Measurements from ENCODE around the gene CD200. TPM values are rescaled to one million over a fixed set of nuclear protein-coding genes. Genes with fewer than 3 reads are reported as not detected.

Gene CD200
- total and polyA plus RNA-seq, 2 of the 4 experiments (the other 2 are of a cell fraction), result 1.1 to 1.7 TPM

- H2BK5ac ChIP-seq (ENCODE audit: low read depth, low read length, poor library complexity, severe bottlenecking), result no peak overlapping the region
- H3K4ac ChIP-seq (ENCODE audit: low read depth, low read length), result no peak overlapping the region
- H3K56ac ChIP-seq (ENCODE audit: extremely low read depth, insufficient read depth, low read length), result no peak overlapping the region
- TF ChIP-seq CEBPB (IDR thresholded peaks at IDR 0.05; ENCODE audit: low read depth, low read length) (no peak), RAD21 (IDR thresholded peaks at IDR 0.05; ENCODE audit: low read length) (no peak), BHLHE40 (IDR thresholded peaks at IDR 0.05; ENCODE audit: low read depth, low read length) (no peak), CHD1 (IDR thresholded peaks at IDR 0.05; ENCODE audit: low read depth, low read length) (no peak), USF2 (IDR thresholded peaks at IDR 0.05; ENCODE audit: low read depth, low read length) (no peak), NFE2L2 (IDR thresholded peaks at IDR 0.05; ENCODE audit: low read depth, low read length) (no peak), CTCF (conservative IDR thresholded peaks at IDR 0.05; ENCODE audit: low read depth, low read length) (no peak), FOS (IDR thresholded peaks at IDR 0.05; ENCODE audit: low read depth, low read length) (no peak), POLR2A (IDR thresholded peaks at IDR 0.05; ENCODE audit: low read depth, low read length) (no peak), MAZ (IDR thresholded peaks at IDR 0.05; ENCODE audit: borderline replicate concordance, low read depth, low read length) (no peak)
- no CpG with 5 or more reads among the region's 5 CpGs for WGBS, 2 experiments (ENCODE audit: extremely low coverage in 2 of 2, insufficient read length in 1 of 2)
- H2AK5ac ChIP-seq (ENCODE audit: low read depth, low read length), result no peak overlapping the region
- H4K20me1 ChIP-seq (ENCODE audit: insufficient read depth, low read length), result no peaks in the 10 kb centered on the region
- no TSS peak for BruUV-seq (replicated peaks)
- H4K5ac ChIP-seq (ENCODE audit: low read depth, low read length), result no peak overlapping the region
- H3K18ac ChIP-seq (ENCODE audit: low read depth, low read length), result no peak overlapping the region; the same call in 1 of the 2 replicates
- H4K91ac ChIP-seq (ENCODE audit: insufficient read depth, low read depth, low read length), result no peak overlapping the region; the same call in 1 of the 2 replicates
- no peak overlapping the region for H3K27ac ChIP-seq (ENCODE audit: insufficient read depth, low read length)
- no peak overlapping the region for H3K9ac ChIP-seq (ENCODE audit: low read depth, low read length)
- H3K9me1 ChIP-seq (ENCODE audit: insufficient read depth, low read length), result no peaks in the 10 kb centered on the region
- H2BK15ac ChIP-seq (ENCODE audit: low read depth, low read length), result no peak overlapping the region
- intact Hi-C loops (cut with micrococcal nuclease), result no loop called here
- H3K36me3 ChIP-seq (ENCODE audit: control insufficient read depth, insufficient read depth, low read length), result no peaks in the 10 kb centered on the region
- no peak overlapping the region for H3K4me2 ChIP-seq (ENCODE audit: low read depth, low read length)
- no peak overlapping the region for H3K14ac ChIP-seq (replicated peaks; ENCODE audit: low read depth, low read length)
- H2BK20ac ChIP-seq (ENCODE audit: low read depth, low read length), result no peak overlapping the region
- no peaks in the 10 kb centered on the region for H3K79me1 ChIP-seq (ENCODE audit: low read depth in 1 of 2, low read length in 2 of 2)
- ATAC-seq (ENCODE audit: low read depth) (no peak), DNase-seq (no peak)
- no peak overlapping the region for H3K23ac ChIP-seq (ENCODE audit: low read depth, low read length)
- H3K4me3 ChIP-seq (ENCODE audit: insufficient read depth, low read depth, low read length), result no peak overlapping the region
- no peak overlapping the region for H2AFZ ChIP-seq (replicated peaks; ENCODE audit: low read length, poor library complexity)
- no peak overlapping the region for H4K8ac ChIP-seq (ENCODE audit: low read depth in 2 of 2, low read length in 2 of 2)
- H3K27me3 ChIP-seq (ENCODE audit: control insufficient read depth, insufficient read depth, low read length), result no peaks in the 10 kb centered on the region
- peaks cover 14% of the 10 kb centered on the region for H3K4me1 ChIP-seq (ENCODE audit: control insufficient read depth, insufficient read depth, low read length)
- H2AK9ac ChIP-seq (replicated peaks; ENCODE audit: low read depth, low read length, poor library complexity), result no peak overlapping the region
- dilution Hi-C loops (cut with HindIII; ENCODE audit: low sequenced_read_pairs, unreplicated experiment), result no loop called here
- CTCF ChIA-PET, result no interaction called here
- H3K9me3 ChIP-seq (ENCODE audit: control insufficient read depth, insufficient read depth, low read length), result no peaks in the 10 kb centered on the region
- POLR2A ChIA-PET (ENCODE audit: unreplicated experiment), result no interaction called here
- in situ Hi-C loops (cut with MboI; ENCODE audit: low sequenced_read_pairs), result no loop called here
- no peak overlapping the region for H2BK120ac ChIP-seq (ENCODE audit: low read depth, low read length)
These were observed 43.4 kb downstream of the CD200 start for GRCh38 chr3:112376241-112376911.

All from IMR-90 (cell line).